Esophagus squamous epithelium (tissue), 4 donors: ENCODE data around the gene MAOB.

ENCODE experiments used
- POLR2A ChIP-seq, 4 donors: fragments of 450-650 bp; IDR thresholded peaks; one replicate each; pipeline ENCODE4 v1.6.1; 2017; ENCODE audit warnings: antibody characterized with exemption in 4 of 4, mild to moderate bottlenecking in 4 of 4, moderate library complexity in 3 of 4
- TF ChIP-seq, protein P1 (sequence below), 6 experiments: fragments of 450-650 bp in 4 of 6; fragments of 200-600 bp in 2 of 6; sonication (generic) in 2 of 6; IDR thresholded peaks; one replicate each; pipeline ENCODE4 v1.5.1; 2016 to 2019; ENCODE audit warnings: antibody characterized with exemption in 6 of 6, mild to moderate bottlenecking in 4 of 6, moderate library complexity in 4 of 6

DNA sequence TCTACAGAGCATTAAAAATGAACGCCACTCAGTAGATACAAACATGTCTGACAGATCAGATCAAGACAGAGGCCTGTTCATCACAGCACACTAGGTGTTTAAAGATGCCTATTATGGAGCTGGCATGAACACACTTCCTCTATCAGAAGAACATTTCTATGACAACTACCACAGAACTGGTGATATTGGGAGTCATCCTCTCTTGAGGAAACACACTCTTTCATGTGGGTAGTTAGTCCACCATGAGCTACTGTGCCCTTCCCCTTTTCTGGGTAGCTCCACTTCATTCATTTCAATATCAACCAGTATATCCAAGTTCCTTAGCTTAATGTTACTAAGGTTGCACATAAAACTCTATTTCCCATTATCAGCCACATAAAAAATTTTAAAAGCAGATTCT, 46.7 kb downstream of the MAOB start:
- TF ChIP-seq, protein P1, sequence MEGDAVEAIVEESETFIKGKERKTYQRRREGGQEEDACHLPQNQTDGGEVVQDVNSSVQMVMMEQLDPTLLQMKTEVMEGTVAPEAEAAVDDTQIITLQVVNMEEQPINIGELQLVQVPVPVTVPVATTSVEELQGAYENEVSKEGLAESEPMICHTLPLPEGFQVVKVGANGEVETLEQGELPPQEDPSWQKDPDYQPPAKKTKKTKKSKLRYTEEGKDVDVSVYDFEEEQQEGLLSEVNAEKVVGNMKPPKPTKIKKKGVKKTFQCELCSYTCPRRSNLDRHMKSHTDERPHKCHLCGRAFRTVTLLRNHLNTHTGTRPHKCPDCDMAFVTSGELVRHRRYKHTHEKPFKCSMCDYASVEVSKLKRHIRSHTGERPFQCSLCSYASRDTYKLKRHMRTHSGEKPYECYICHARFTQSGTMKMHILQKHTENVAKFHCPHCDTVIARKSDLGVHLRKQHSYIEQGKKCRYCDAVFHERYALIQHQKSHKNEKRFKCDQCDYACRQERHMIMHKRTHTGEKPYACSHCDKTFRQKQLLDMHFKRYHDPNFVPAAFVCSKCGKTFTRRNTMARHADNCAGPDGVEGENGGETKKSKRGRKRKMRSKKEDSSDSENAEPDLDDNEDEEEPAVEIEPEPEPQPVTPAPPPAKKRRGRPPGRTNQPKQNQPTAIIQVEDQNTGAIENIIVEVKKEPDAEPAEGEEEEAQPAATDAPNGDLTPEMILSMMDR (IDR thresholded peaks at IDR 0.05) = no peak
- TF ChIP-seq POLR2A (IDR thresholded peaks at IDR 0.05) = no peak
